HG03064 (cell line): ENCODE measurements around the gene TFAP2B.

ENCODE experiments used
- ATAC-seq: cut with Tn5 transposase; IDR thresholded peaks from one replicate; pipeline ENCODE4 v1.9.1; 2021; ENCODE audit warnings: low read depth; ENCODE audit not compliant: unreplicated experiment

The TFAP2B gene

GRCh38 chr6:50846144-50846851 lies 27.6 kb downstream of the TFAP2B start:
- no peak for ATAC-seq

DNA sequence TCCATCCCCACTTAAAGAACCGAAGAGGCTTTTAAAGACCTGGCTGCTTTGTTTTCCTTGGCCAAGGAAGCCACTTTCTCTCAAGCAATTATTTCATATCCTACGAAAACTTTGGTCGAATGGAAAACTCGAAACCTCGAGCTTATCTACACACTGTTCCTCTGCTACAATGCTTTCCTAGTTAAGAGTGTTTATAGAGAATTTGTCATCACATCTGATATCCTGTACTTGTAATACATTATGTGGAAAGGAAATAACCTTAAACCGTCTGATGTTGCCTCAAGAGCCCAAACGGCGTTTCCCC lies 28.1 kb downstream of the TFAP2B start:
- no peak for ATAC-seq

DNA sequence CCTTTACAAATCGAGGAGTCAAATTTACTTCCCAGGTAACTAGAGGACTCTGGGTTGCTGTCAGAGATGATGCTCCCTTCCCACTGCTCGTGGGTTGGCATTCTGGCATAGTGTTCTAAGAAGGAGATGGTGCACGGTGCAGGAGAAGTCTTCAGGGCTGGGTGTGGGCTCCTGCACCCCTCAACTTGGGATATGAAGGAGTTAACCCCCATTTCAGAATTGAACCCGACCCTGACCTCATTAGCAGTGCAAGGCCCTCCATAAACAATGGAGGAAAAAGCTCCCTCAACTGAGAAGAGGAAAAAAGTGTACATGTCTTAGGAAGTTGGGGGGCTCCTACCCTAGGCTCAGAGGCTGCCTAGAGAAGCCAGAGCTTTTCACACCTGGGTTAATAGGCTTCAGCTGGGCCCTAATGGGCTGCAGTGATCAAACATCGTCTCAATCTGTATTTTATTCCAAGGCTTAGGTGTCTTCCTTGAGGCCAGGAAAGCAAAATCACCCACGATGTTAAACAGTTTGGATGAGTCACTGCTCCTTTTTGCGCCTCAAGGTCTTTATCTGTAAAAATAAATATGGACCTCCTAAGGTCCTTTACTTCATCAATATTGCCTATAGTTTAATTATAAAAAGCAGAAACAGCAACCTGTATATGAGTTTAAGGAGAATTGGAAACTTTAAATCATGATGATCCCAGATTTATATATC lies 29.4 kb downstream of the TFAP2B start:
- no peak for ATAC-seq

GRCh38 chr6:50848989-50849795 lies 30.5 kb downstream of the TFAP2B start:
- no peak for ATAC-seq

- ATAC-seq = no peak
Observed at GRCh38 chr6:50849796-50850180, 31.1 kb downstream of the TFAP2B start.

DNA sequence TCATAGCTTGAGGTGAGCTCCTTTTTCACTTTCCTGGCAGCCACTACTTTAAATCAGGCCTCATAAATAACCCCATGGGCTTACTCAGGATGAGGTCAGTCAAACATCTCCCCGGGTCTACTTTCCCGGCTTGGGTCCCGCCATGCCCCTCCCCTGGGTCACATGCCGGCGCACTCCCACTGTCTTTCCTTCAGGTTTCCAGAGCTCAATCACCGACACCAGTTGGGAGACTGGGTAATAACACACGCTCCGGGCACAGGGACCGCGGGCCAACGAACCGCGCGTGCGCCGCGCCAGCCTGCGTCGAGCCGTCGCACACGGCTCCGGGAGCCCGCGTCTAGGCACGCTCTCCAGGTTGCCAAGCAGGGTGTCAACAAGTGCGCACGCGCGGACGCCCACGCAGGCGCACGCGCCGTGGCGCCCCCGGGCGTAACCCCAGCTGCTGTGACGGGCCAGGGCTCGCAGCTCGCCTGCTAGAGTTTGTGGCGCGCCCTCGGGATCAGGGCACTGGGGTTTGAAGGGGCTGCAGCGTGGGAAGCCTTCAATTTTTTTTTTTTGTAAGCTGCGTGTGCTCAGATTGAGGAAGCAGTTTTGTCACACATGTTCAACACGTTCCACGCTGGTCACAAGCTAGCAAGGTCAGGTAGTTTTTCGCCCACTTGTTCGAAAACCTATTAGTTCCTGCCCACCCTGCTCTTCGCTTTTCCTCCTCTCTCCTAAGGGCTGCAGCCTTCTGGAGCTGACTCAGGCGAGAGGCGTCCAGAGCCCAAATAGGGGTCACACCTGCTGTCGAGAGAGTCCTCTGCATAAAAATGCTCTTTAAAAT lies 31.8 kb downstream of the TFAP2B start:
- ATAC-seq = no peak

DNA sequence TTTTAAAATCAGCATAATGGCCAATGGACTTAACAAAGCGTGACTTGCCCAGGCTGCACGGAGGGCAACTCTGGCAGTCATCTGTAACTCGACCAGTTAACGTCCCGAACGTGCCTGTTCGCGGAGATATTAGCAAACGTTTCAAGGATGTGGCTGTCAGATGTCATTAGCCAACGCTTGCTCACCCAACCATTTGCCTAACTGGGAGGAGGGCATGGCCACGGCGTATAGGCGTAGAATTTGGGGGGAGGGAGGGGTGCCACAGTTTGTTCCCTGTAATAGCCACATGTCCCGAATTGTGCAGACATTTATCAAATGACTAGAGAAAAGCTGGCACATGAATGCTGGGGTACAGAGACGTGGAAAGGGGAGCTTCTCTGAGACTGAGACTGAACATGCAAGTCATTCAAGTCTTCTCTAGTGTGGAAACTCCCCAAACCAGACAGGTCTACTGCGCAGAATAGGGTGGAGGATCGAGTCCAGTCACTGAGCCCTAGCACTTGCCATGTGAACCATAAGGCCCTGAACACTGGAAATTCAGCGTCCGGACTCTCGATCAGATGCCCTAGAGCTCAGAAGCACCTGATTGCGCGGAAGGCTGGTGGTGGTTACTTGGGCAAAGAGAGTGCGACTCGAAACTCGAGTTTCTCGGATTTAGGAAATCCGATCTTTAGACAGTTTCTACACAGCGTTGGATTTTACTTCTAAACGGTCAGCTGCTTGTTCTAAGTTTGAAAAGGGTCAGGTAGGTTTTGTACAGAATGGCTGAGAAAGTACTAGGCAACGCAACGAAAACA lies 32.6 kb downstream of the TFAP2B start:
- ATAC-seq = no peak

DNA sequence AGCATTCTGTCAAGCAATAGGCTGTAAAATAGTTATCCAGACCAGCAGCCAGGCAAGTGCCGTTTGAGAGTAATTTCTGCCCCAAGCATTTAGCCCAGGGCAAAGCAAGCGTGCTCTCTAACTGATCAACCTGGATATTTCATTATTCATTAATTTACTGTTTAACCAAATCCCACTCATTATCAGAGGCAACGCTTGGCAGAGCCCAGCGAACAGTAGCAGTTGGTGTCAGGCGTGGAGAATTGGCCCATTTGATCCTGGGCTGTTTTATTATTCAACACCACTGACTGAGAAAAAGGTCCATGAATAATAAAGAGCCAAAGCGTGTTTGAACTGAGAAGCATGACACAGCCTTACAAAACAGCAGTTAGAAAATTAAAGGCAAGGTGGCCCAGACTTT lies 35.3 kb downstream of the TFAP2B start:
- ATAC-seq = no peak

DNA sequence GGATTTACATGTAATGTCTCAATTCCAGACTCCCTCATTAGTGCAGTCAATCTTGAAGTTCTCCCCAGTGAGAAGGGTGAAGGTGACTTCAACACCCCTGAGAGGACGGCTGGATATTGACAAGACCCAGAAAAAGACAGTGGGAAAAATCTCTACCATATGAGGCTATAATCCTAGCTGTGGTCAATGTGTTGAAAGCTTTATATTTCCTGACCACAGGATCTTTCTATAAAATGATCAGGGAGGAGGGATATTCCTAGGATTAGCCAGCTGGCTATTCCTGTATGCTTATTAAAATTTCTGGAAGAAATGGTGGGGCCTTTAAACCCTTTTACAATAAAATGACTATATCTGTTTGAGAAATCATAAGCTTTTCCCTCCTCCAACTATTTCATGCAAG lies 43.0 kb downstream of the TFAP2B start:
- no peak for ATAC-seq

DNA sequence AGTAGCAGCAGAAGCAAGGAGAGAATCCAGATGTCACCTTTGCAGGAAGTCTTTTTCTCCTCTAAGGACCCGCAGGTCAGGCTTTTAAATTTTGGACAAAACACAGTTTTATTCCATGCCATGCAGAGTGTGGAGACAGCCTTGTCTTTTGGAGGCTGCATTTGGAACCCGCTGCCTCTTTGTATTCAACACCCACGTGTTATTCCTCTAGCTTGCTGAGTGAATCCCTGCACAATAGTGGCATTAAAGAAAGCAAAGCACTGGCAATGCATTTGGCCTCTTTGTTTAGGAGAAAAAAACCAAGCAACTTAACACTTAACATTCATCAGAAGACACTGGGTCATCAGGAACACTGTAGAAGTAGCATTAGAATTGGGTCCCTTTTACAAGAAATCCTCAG lies 43.5 kb downstream of the TFAP2B start:
- ATAC-seq = no peak

GRCh38 chr6:50864601-50865000 lies 45.9 kb downstream of the TFAP2B start:
- ATAC-seq = no peak

GRCh38 chr6:50868466-50868865 lies 49.8 kb downstream of the TFAP2B start:
- no peak for ATAC-seq

- ATAC-seq = no peak
Observed at GRCh38 chr6:50873167-50873566, 54.5 kb downstream of the TFAP2B start.

DNA sequence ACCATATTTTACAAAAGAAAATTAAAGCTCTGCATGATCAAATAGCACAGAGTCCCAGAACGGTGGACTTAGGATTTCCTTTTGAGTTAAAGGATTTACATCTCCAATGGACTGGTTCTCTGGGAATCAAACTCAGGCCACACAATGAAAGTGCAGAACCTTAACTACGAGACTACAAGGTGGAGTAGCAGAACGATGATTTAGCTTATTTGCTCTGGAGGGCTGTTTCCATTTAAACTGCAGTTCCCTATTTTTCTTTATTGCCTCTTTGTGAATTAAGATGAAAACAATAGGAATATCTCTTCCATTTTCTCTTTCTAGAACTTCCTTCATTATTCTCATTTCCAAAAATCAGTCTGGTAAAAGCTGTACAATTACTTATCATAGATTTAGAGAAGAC lies 65.7 kb downstream of the TFAP2B start:
- ATAC-seq = no peak

GRCh38 chr6:50887112-50887511 lies 68.4 kb downstream of the TFAP2B start:
- no peak for ATAC-seq

DNA sequence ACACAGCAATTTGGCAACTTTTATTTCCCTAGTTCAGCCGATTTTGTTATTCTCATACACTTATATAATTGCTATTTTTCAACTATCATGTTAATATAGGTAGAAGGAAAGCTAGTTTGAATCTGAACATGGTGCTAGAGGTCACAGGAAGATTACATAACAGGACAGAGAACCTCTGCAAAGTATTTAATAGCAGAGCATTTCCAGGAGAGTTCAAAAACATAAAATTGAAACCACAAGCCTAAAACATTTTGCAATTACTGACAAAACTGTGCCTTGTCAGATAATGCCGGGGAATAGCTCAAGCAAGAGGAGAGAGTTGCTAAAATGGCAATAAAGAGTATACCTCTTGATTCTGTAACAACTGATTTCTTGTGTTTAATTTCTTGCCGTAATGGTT lies 70.8 kb downstream of the TFAP2B start:
- ATAC-seq = no peak

DNA sequence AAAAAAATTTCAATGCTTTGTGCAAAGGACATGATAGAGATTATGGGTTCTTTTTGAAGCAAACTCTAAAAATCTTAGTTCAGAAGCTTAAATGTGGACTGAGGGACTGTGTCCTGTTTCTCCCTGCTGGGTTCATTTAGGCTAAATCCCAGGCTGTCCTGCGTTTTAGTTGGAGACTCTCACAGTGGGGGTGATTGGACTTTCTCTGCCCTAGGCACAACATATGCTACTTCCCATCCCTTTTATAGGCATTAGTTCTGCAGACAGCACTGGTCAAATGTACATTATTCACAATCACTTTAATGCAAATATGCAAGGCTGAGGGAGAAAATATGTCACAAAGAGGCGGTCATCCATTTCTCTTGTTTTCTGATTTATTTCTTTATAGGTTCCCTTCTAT lies 71.3 kb downstream of the TFAP2B start:
- ATAC-seq = no peak

DNA sequence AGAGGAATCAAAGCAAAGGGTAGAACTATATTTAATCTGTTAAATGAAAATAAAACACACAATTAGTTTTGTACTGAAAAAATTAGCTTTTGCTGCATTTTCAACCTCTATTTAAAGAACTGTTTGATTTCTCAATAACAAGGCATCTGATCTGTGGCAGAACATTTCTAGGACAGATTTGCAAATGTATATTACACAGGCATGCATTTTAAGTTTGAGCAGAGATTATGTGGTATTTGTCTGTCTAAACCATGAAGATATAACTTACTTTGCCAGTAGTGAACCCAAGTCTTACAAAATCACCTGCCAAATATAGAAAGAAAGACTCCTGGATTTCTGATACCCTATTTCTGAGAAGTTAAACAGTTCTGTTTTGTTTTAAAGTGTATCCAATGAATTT lies 71.9 kb downstream of the TFAP2B start:
- no peak for ATAC-seq

GRCh38 chr6:50891290-50891689 lies 72.6 kb downstream of the TFAP2B start:
- ATAC-seq = no peak
